HepG2 (cell line): ENCODE results near the gene HTR2A. TPM values are rescaled to one million over a fixed set of nuclear protein-coding genes. Genes with fewer than 3 reads are reported as not detected.

Source experiments
- ATAC-seq: fragments of 200-7000 bp; cut with Tn5 transposase; 3 replicates; pipeline ENCODE4 v1.9.1; 2020; ENCODE audit warnings: mild to moderate bottlenecking, moderate library complexity
- BruUV-seq: library from RNA; stranded (reverse); fragments of 400-500 nt; replicated peaks from 2 replicates; lab custom pipeline; 2021; lab: Mats Ljungman, UMichigan
- CTCF ChIA-PET: fragments of 300-600 bp; formaldehyde crosslinking; extraction: SDS; loops from one replicate; lab custom pipeline; 2021; ENCODE audit warnings: low total read pairs, inconsistent platforms, low intra/inter-chr PET ratio; lab: Yijun Ruan, JAX
- POLR2A ChIA-PET: fragments of 350-600 bp; sonication (Branson Sonifier 250); formaldehyde crosslinking; loops from one replicate; lab custom pipeline; 2020; ENCODE audit warnings: antibody characterized with exemption, inconsistent platforms; lab: Yijun Ruan, JAX
- DNase-seq: peaks from one replicate; pipeline ENCODE4 v3.0.0-alpha.2; 2015; ENCODE audit warnings: low spot score
- FAIRE-seq: peaks from 3 replicates; lab custom pipeline; 2011; peaks lifted over from hg19 to GRCh38; lab: Jason Lieb, UNC
- H2AFZ ChIP-seq: one replicate; pipeline ENCODE4 v1.6.1; 2011; ENCODE audit warnings: low read length, inconsistent platforms
- H3K27ac ChIP-seq: fragments of 300-600 bp; 3 replicates; pipeline ENCODE4 v1.8.0; 2011; ENCODE audit warnings: mixed run types, mild to moderate bottlenecking, mixed read lengths, low read length, inconsistent platforms; ENCODE audit not compliant: insufficient read depth; ENCODE audit errors: extremely low read length
- H3K27me3 ChIP-seq, 2 experiments: fragments of 200-600 bp in 1 of 2; 2 replicates in 1 of 2; 3 replicates in 1 of 2; pipeline versions ENCODE4 v1.6.0 to v1.8.0; 2011; ENCODE audit warnings: low read length in 2 of 2, mild to moderate bottlenecking in 2 of 2, moderate library complexity in 2 of 2, inconsistent platforms in 1 of 2; ENCODE audit not compliant: insufficient read depth in 2 of 2, control insufficient read depth in 1 of 2
- H3K36me3 ChIP-seq, 2 experiments: fragments of 200-600 bp in 1 of 2; replicated peaks in 1 of 2; 2 replicates in 1 of 2; 3 replicates in 1 of 2; pipeline versions ENCODE4 v1.5.1 to v1.8.0; 2011; ENCODE audit warnings: low read length in 2 of 2, inconsistent platforms in 1 of 2; ENCODE audit not compliant: insufficient read depth in 2 of 2, control insufficient read depth in 1 of 2
- H3K4me1 ChIP-seq: 2 replicates; pipeline ENCODE4 v1.5.1; 2012; ENCODE audit warnings: low read length, inconsistent platforms; ENCODE audit not compliant: insufficient read depth
- H3K4me2 ChIP-seq: 2 replicates; pipeline ENCODE4 v1.6.0; 2011; ENCODE audit warnings: low read depth, low read length, inconsistent platforms
- H3K4me3 ChIP-seq, 3 experiments: fragments of 200-600 bp in 1 of 3; sonication (generic), shearing (Covaris generic) in 1 of 3; replicated peaks in 1 of 3; 2 replicates each; pipeline ENCODE4 v1.5.1; 2011 to 2016; ENCODE audit warnings: low read length in 3 of 3, inconsistent platforms in 2 of 3, low read depth in 2 of 3, mild to moderate bottlenecking in 2 of 3, control low read depth in 1 of 3, mixed read lengths in 1 of 3; ENCODE audit not compliant: insufficient read depth in 1 of 3
- H3K79me2 ChIP-seq: one replicate; pipeline ENCODE4 v1.6.1; 2011; ENCODE audit warnings: low read length, inconsistent platforms; ENCODE audit not compliant: insufficient read depth
- H3K9ac ChIP-seq: 2 replicates; pipeline ENCODE4 v1.6.0; 2011; ENCODE audit warnings: mild to moderate bottlenecking, low read depth, low read length, inconsistent platforms; ENCODE audit not compliant: insufficient read depth
- H3K9me3 ChIP-seq: 2 replicates; pipeline ENCODE4 v1.5.1; 2012; ENCODE audit warnings: mild to moderate bottlenecking, low read length
- H4K20me1 ChIP-seq: 2 replicates; pipeline ENCODE4 v1.6.0; 2011; ENCODE audit warnings: inconsistent platforms, mild to moderate bottlenecking, low read length, moderate library complexity; ENCODE audit not compliant: insufficient read depth
- CEBPG ChIP-seq: IDR thresholded peaks from 2 replicates; pipeline ENCODE4 v1.6.1; 2016
- KLF15 ChIP-seq: sonication (generic); formaldehyde crosslinking; IDR thresholded peaks from 2 replicates; pipeline ENCODE4 v1.8.1; 2023; ENCODE audit warnings: borderline replicate concordance, mild to moderate bottlenecking, inconsistent platforms, missing genetic modification reagents, mixed read lengths
- PRPF4 ChIP-seq: fragments of 200-400 bp; formaldehyde crosslinking; IDR thresholded peaks from 2 replicates; pipeline ENCODE4 v1.6.1; 2016; ENCODE audit warnings: low read length, low read depth; ENCODE audit not compliant: poor library complexity, severe bottlenecking
- SP5 ChIP-seq: IDR thresholded peaks from 2 replicates; pipeline ENCODE4 v1.6.1; 2016; ENCODE audit warnings: low read depth, borderline replicate concordance
- TCF7 ChIP-seq: sonication (generic); IDR thresholded peaks from 2 replicates; pipeline ENCODE4 v1.6.1; 2016; ENCODE audit warnings: antibody characterized with exemption, low read depth
- TP53 ChIP-seq: sonication (generic); formaldehyde crosslinking; conservative IDR thresholded peaks from 2 replicates; pipeline ENCODE4 v1.4.0; 2020; ENCODE audit warnings: missing genetic modification reagents
- ZBTB38 ChIP-seq: sonication (generic); formaldehyde crosslinking; IDR thresholded peaks from 2 replicates; pipeline ENCODE4 v1.5.1; 2020; ENCODE audit warnings: mild to moderate bottlenecking, missing genetic modification reagents
- ZGPAT ChIP-seq: IDR thresholded peaks from 2 replicates; pipeline ENCODE4 v1.6.1; 2016; ENCODE audit warnings: mild to moderate bottlenecking
- ZNF432 ChIP-seq: sonication (generic); formaldehyde crosslinking; IDR thresholded peaks from 2 replicates; pipeline ENCODE4 v1.5.0; 2020; ENCODE audit warnings: missing genetic modification reagents, mild to moderate bottlenecking, borderline replicate concordance
- ZNF878 ChIP-seq: sonication (generic); formaldehyde crosslinking; IDR thresholded peaks from 2 replicates; pipeline ENCODE4 v1.8.1; 2023; ENCODE audit warnings: mild to moderate bottlenecking, missing genetic modification reagents, moderate library complexity
- WGBS: methylation state at CpG from one replicate; pipeline ENCODE4 v1.1.6; 2017; ENCODE audit warnings: low lambda C conversion rate; 5-methylcytosine and 5-hydroxymethylcytosine counted together
- in situ Hi-C: cut with HindIII; loops from 2 replicates; pipeline ENCODE4 v1.10.0; 2017; ENCODE audit warnings: low pct_unique_long_range_greater_than_20kb; ENCODE audit not compliant: extremely low pct_ligation_motif_present
- intact Hi-C: fragments of 100-400 bp; cut with micrococcal nuclease; formaldehyde crosslinking; loops from one replicate; pipeline ENCODE4 v1.10.0; 2022; ENCODE audit not compliant: unreplicated experiment
- polyA plus RNA-seq, 8 experiments: library from polyadenylated mRNA; depleted of rRNA in 3 of 8; stranded (reverse) in 7 of 8; unstranded in 1 of 8; fragments of >200 nt; fragmentation: Illumina TruSeq in 4 of 8; extraction: Trizol in 4 of 8; gene quantifications; 2 replicates each; pipeline versions ENCODE4 v1.2.1 to v1.2.3, GENCODE V29; 2011 to 2016; ENCODE audit warnings: low read depth in 4 of 8, missing spikeins in 1 of 8, mixed read lengths in 1 of 8; ENCODE audit not compliant: insufficient read depth in 1 of 8
- total RNA-seq, 5 experiments: library from RNA; depleted of rRNA; stranded (reverse); fragments of >200 nt; fragmentation: Illumina TruSeq; extraction: Trizol; gene quantifications; 2 replicates each; pipeline ENCODE4 v1.2.3, GENCODE V29; 2016; ENCODE audit warnings: low read depth in 1 of 5

Gene HTR2A
- total and polyA plus RNA-seq, 2 of the 13 experiments (the other 11 are each of a cell fraction or from before 2014, with no cell fraction given), result not detected

- DNase-seq (peak; percentile 4), FAIRE-seq (no peak), ATAC-seq (peak; percentile 83)
- ChIA-PET POLR2A (no interaction called here), CTCF (no interaction called here)
- H3K79me2 ChIP-seq, result no peaks in the 10 kb centered on the region
- intact Hi-C loops, result no loop called here
- no peaks in the 10 kb centered on the region for H3K4me1 ChIP-seq
- in situ Hi-C loops, result no loop called here
- H4K20me1 ChIP-seq, result no peaks in the 10 kb centered on the region
- H3K36me3 ChIP-seq, result no peaks in the 10 kb centered on the region
- H2AFZ ChIP-seq, result no peak overlapping the region
- no TSS peak for BruUV-seq
- no peak overlapping the region for H3K4me3 ChIP-seq
- TF ChIP-seq CEBPG (0 out of 2 replicates have a peak, but pooled peaks have one; percentile 6), ZNF878 (CRISPR knock-in tag) (no peak)
- no peaks in the 10 kb centered on the region for H3K27me3 ChIP-seq
- H3K27ac ChIP-seq, result no peak overlapping the region
- H3K9ac ChIP-seq, result no peak overlapping the region
- H3K4me2 ChIP-seq, result no peak overlapping the region
- 0% methylated on average over 1 of the region's 4 CpGs for WGBS
- H3K9me3 ChIP-seq, result no peaks in the 10 kb centered on the region
Measured at GRCh38 chr13:46866150-46866549, 30.7 kb downstream of the HTR2A start.

GRCh38 chr13:46864941-46865340, 31.9 kb downstream of the HTR2A start:
- ATAC-seq, result no peak
- ChIA-PET POLR2A (no interaction called here), CTCF (no interaction called here)
- 20% methylated on average over 3 of the region's 3 CpGs for WGBS
- Histone ChIP-seq H3K9me3 (no peaks in the 10 kb centered on the region), H3K4me2 (no peak overlapping the region), H3K36me3 (no peaks in the 10 kb centered on the region), H3K4me1 (no peaks in the 10 kb centered on the region), H3K27ac (no peak overlapping the region), H3K4me3 (no peak overlapping the region), H3K79me2 (no peaks in the 10 kb centered on the region), H2AFZ (no peak overlapping the region)
- FAIRE-seq, result no peak
- intact Hi-C loops, result no loop called here
- no TSS peak for BruUV-seq
- in situ Hi-C loops, result no loop called here
- no peak for TF ChIP-seq TCF7
- no peak for TF ChIP-seq SP5 (CRISPR knock-in tag)
- TF ChIP-seq PRPF4, result no peak
- no peak for TF ChIP-seq ZNF432
- no peak for TF ChIP-seq ZBTB38 (CRISPR knock-in tag)
- TF ChIP-seq ZGPAT, result no peak
- no peak for TF ChIP-seq TP53
- no peak for TF ChIP-seq KLF15 (CRISPR knock-in tag)
- TF ChIP-seq, all 625 proteins: peak for 0
- no peaks in the 10 kb centered on the region; a peak in 1 of 5 replicates for H3K27me3 ChIP-seq
- no peaks in the 10 kb centered on the region for H4K20me1 ChIP-seq
- H3K9ac ChIP-seq, result no peak overlapping the region
- DNase-seq, result no peak
